CD4-positive, alpha-beta T cell (primary cell): ENCODE results near the gene CORO1A. TPM values are rescaled to one million over a fixed set of nuclear protein-coding genes. Genes with fewer than 3 reads are reported as not detected.
A peak's percentile ranks its signal among the peaks of the same experiment; 100 is the strongest.

Experiments used
- ATAC-seq: fragments of 200-7000 bp; cut with Tn5 transposase; one replicate; pipeline ENCODE4 v1.10.0; 2022; ENCODE audit warnings: mild to moderate bottlenecking; ENCODE audit not compliant: poor library complexity
- CTCF ChIA-PET: fragments of 350-600 bp; sonication (Branson Sonifier 250); formaldehyde crosslinking; loops from one replicate; lab custom pipeline; 2021; ENCODE audit warnings: antibody characterized with exemption, inconsistent platforms; lab: Charles Lee
- POLR2A ChIA-PET: fragments of 350-600 bp; sonication (Branson Sonifier 250); formaldehyde crosslinking; loops from one replicate; lab custom pipeline; 2021; ENCODE audit warnings: antibody characterized with exemption, inconsistent platforms; lab: Charles Lee
- DNase-seq, 14 experiments: peaks; one replicate each; pipeline ENCODE4 v3.0.0-alpha.2; 2013 to 2020; ENCODE audit warnings: mixed read lengths in 2 of 14
- H3K27ac ChIP-seq, 2 donors: one replicate each; pipeline versions ENCODE4 v1.5.1 to v1.7.0; 2013; ENCODE audit warnings: low read length in 2 of 2, low read depth in 1 of 2, mild to moderate bottlenecking in 1 of 2
- H3K27me3 ChIP-seq, 2 experiments: 1 replicate in 1 of 2; 2 replicates in 1 of 2; pipeline versions ENCODE4 v1.6.1 to v1.7.0; 2013; ENCODE audit warnings: low read length in 2 of 2, control low read depth in 1 of 2, mild to moderate bottlenecking in 1 of 2, moderate library complexity in 1 of 2; ENCODE audit not compliant: insufficient read depth in 2 of 2, control insufficient read depth in 1 of 2
- H3K36me3 ChIP-seq: one replicate; pipeline ENCODE4 v1.6.1; 2013; ENCODE audit warnings: low read length, control low read depth; ENCODE audit not compliant: insufficient read depth
- H3K4me1 ChIP-seq: one replicate; pipeline ENCODE4 v1.6.1; 2013; ENCODE audit warnings: low read length, control low read depth; ENCODE audit not compliant: insufficient read depth
- H3K4me3 ChIP-seq: one replicate; pipeline ENCODE4 v1.5.1; 2013; ENCODE audit warnings: mild to moderate bottlenecking, low read length, moderate library complexity
- H3K9me3 ChIP-seq, 2 experiments: 1 replicate in 1 of 2; 2 replicates in 1 of 2; pipeline versions ENCODE4 v1.6.1 to v1.7.0; 2013; ENCODE audit warnings: low read length in 2 of 2, mild to moderate bottlenecking in 2 of 2, control low read depth in 1 of 2, moderate library complexity in 1 of 2; ENCODE audit not compliant: control insufficient read depth in 1 of 2, insufficient read depth in 1 of 2
- H3K27ac Mint-ChIP-seq: one replicate; pipeline ENCODE4 v1.8.0; 2020; ENCODE audit warnings: mixed read lengths
- H3K27me3 Mint-ChIP-seq: one replicate; pipeline ENCODE4 v1.8.0; 2021; ENCODE audit warnings: mixed read lengths
- H3K36me3 Mint-ChIP-seq: one replicate; pipeline ENCODE4 v1.8.0; 2021; ENCODE audit warnings: low read depth, mixed read lengths
- H3K4me1 Mint-ChIP-seq: one replicate; pipeline ENCODE4 v1.8.0; 2021; ENCODE audit warnings: low read depth, mixed read lengths
- H3K4me3 Mint-ChIP-seq: one replicate; pipeline ENCODE4 v1.8.0; 2020; ENCODE audit warnings: mild to moderate bottlenecking, mixed read lengths
- H3K9me3 Mint-ChIP-seq: one replicate; pipeline ENCODE4 v1.8.0; 2020; ENCODE audit warnings: mixed read lengths
- intact Hi-C, 2 experiments: fragments of 100-400 bp; cut with DNase I in 1 of 2; cut with micrococcal nuclease in 1 of 2; formaldehyde crosslinking; loops; one replicate each; pipeline versions ENCODE4 v1.15.1 to v1.9.0; 2023 to 2025; cut with DNase I, micrococcal nuclease
- total RNA-seq, 174 experiments: library from RNA in 2 of 174; stranded (reverse) in 2 of 174; gene quantifications; one replicate each; pipeline ENCODE4 v1.2.3 and lab custom pipeline; 2021 to 2026
- TF ChIP-seq, protein P1 (sequence below): fragments of 200-600 bp; IDR thresholded peaks from one replicate; pipeline ENCODE4 v1.8.0; 2022; ENCODE audit warnings: antibody characterized with exemption, mild to moderate bottlenecking

The CORO1A gene
- total RNA-seq, 2 experiments from 2014 or later: 411 to 416 TPM

DNA sequence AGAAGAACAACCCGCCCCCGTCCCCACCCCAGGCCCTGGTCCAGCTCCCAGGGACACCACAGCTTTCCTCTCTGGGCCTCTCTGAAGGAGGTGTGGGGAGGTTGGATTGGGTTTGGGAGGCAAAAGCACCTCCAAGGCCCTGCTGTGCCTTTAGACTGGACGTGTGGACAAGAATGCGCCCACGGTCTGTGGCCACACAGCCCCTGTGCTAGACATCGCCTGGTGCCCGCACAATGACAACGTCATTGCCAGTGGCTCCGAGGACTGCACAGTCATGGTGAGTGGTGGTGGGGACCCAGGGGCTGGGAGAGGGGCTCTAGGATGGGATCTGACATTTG lies 3.0 kb downstream of the CORO1A start:
- POLR2A ChIA-PET: interaction anchor here (0.7 to 6.0 kb wide), 23 partner anchors 35 to 472 kb away, joined by 3 to 163 read pairs (median 7); partner anchors contain the start of genes ALDOA, DCTPP1, FBRS and GDPD3
- Mint-ChIP-seq H3K27ac (peak overlapping the region; percentile 98), H3K27me3 (no peaks in the 10 kb centered on the region), H3K4me3 (peak overlapping the region; percentile 99), H3K9me3 (no peaks in the 10 kb centered on the region), H3K4me1 (peaks cover 32% of the 10 kb centered on the region), H3K36me3 (peaks cover 44% of the 10 kb centered on the region)
- Histone ChIP-seq H3K4me3 (peak overlapping the region; percentile 100), H3K4me1 (peaks cover 51% of the 10 kb centered on the region), H3K27ac (peak overlapping the region; percentile 76 to 96), H3K36me3 (peaks cover 43% of the 10 kb centered on the region), H3K9me3 (no peaks in the 10 kb centered on the region), H3K27me3 (no peaks in the 10 kb centered on the region)
- TF ChIP-seq, protein P1, sequence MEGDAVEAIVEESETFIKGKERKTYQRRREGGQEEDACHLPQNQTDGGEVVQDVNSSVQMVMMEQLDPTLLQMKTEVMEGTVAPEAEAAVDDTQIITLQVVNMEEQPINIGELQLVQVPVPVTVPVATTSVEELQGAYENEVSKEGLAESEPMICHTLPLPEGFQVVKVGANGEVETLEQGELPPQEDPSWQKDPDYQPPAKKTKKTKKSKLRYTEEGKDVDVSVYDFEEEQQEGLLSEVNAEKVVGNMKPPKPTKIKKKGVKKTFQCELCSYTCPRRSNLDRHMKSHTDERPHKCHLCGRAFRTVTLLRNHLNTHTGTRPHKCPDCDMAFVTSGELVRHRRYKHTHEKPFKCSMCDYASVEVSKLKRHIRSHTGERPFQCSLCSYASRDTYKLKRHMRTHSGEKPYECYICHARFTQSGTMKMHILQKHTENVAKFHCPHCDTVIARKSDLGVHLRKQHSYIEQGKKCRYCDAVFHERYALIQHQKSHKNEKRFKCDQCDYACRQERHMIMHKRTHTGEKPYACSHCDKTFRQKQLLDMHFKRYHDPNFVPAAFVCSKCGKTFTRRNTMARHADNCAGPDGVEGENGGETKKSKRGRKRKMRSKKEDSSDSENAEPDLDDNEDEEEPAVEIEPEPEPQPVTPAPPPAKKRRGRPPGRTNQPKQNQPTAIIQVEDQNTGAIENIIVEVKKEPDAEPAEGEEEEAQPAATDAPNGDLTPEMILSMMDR: no peak
- peak in 3 of 14 experiments; percentile 3 to 32 (median 8) for DNase-seq
- CTCF ChIA-PET: interaction anchor here (1.1 to 3.5 kb wide), 4 partner anchors 90 to 429 kb away, joined by 3 to 15 read pairs (median 4); partner anchors contain the start of genes ALDOA, TBX6 and YPEL3
- intact Hi-C loops: no loop called here
- ATAC-seq: no peak

DNA sequence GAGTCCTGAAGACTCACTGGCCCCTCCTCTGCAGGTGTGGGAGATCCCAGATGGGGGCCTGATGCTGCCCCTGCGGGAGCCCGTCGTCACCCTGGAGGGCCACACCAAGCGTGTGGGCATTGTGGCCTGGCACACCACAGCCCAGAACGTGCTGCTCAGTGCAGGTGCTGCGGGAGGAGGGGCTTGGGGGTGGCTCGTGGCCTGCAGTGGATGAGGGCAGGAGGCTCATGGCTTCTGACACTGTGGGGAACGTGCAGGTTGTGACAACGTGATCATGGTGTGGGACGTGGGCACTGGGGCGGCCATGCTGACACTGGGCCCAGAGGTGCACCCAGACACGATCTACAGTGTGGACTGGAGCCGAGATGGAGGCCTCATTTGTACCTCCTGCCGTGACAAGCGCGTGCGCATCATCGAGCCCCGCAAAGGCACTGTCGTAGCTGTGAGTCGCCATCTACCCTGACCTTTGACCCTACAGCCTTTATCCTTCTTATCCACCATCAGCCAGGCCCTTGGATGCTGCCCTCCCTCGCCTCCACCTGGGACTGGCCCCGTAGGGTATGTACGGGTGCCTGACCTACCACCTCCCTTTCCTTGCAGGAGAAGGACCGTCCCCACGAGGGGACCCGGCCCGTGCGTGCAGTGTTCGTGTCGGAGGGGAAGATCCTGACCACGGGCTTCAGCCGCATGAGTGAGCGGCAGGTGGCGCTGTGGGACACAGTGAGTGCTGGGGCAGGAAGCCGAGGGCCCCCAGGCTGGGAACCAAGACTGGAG lies 3.6 kb downstream of the CORO1A start:
- ChIA-PET CTCF (interaction anchor here (3.5 kb wide), 1 partner anchor 95 kb away, joined by 15 read pairs; the partner anchor contains the start of gene TBX6), POLR2A (interaction anchor here (0.7 to 6.0 kb wide), 10 partner anchors 36 to 472 kb away, joined by 3 to 163 read pairs (median 8); partner anchors contain the start of genes ALDOA, FBRS, PPP4C and SEPTIN1)
- Mint-ChIP-seq H3K27ac (peak overlapping the region; percentile 98), H3K27me3 (no peaks in the 10 kb centered on the region), H3K9me3 (no peaks in the 10 kb centered on the region), H3K4me1 (peaks cover 30% of the 10 kb centered on the region), H3K4me3 (peak overlapping the region; percentile 99), H3K36me3 (peaks cover 44% of the 10 kb centered on the region)
- Histone ChIP-seq H3K4me3 (peak overlapping the region; percentile 100), H3K27ac (peak overlapping the region; percentile 76 to 96), H3K9me3 (no peaks in the 10 kb centered on the region), H3K27me3 (no peaks in the 10 kb centered on the region), H3K4me1 (peaks cover 49% of the 10 kb centered on the region), H3K36me3 (peaks cover 43% of the 10 kb centered on the region)
- peak; percentile 16 for ATAC-seq
- DNase-seq: peak; percentile 85 to 95 (median 88)
- intact Hi-C loops: no loop called here
- TF ChIP-seq, protein P1: peak; percentile 84

DNA sequence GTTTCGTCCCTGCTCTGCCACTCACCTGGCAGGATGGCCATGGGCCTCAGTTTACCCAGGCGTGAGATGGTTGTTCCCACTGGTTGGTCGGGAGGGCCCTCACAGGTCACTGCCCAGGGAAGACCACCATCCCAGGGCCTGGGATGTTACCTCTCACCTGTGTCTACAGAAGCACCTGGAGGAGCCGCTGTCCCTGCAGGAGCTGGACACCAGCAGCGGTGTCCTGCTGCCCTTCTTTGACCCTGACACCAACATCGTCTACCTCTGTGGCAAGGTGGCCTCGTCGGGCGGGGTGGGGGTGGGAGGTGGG lies 4.1 kb downstream of the CORO1A start:
- H3K27ac ChIP-seq: peak overlapping the region; percentile 29 to 96
- peaks cover 44% of the 10 kb centered on the region for H3K36me3 Mint-ChIP-seq
- peaks cover 25% of the 10 kb centered on the region for H3K4me1 Mint-ChIP-seq
- H3K4me1 ChIP-seq: peaks cover 43% of the 10 kb centered on the region
- ChIA-PET POLR2A (interaction anchor here (1.1 to 6.0 kb wide), 2 partner anchors 44 to 122 kb away, joined by 3 to 106 read pairs; partner anchors contain the start of gene ALDOA), CTCF (interaction anchor here (3.5 kb wide), 1 partner anchor 96 kb away, joined by 15 read pairs; the partner anchor contains the start of gene TBX6)
- DNase-seq (no peak), ATAC-seq (no peak)
- peaks cover 43% of the 10 kb centered on the region for H3K36me3 ChIP-seq
- peak overlapping the region; percentile 100 for H3K4me3 ChIP-seq
- H3K4me3 Mint-ChIP-seq: peak overlapping the region; percentile 99
- no peaks in the 10 kb centered on the region for H3K9me3 Mint-ChIP-seq
- no peaks in the 10 kb centered on the region for H3K9me3 ChIP-seq
- H3K27ac Mint-ChIP-seq: peak overlapping the region; percentile 98
- intact Hi-C loops: no loop called here
- TF ChIP-seq, protein P1: peak; percentile 23
- no peaks in the 10 kb centered on the region for H3K27me3 ChIP-seq
- H3K27me3 Mint-ChIP-seq: no peaks in the 10 kb centered on the region
